Heart left ventricle (tissue), 13 donors: ENCODE data around the gene ARF6.

Experiments
- CTCF ChIP-seq, 12 donors: fragments of 200-600 bp; sonication (generic) in 4 of 12; IDR thresholded peaks; one replicate each; pipeline versions ENCODE4 v1.5.0 to v1.8.0; 2018 to 2022; ENCODE audit warnings: antibody characterized with exemption in 12 of 12, mild to moderate bottlenecking in 5 of 12
- POLR2A ChIP-seq, 2 donors: fragments of 450-650 bp; IDR thresholded peaks; one replicate each; pipeline ENCODE4 v1.6.1; 2017; ENCODE audit warnings: antibody characterized with exemption in 2 of 2, mild to moderate bottlenecking in 2 of 2, moderate library complexity in 2 of 2
- donor health status: ischemic (EF 13 %, LVEDD 7.1; RV severe dilation, severe dysfunction).
- donor health status: DM: no; HTN: yes; CAD: no.
- donor health status: DM: no; HTN: no; CAD: no.
- donor health status: ischemic (EF 25% LVEDD 6.9; RV normal size, moderate dysfunction).
- donor health status: ischemic (EF 25% LVEDD 5.7; RV mildly dilated, moderate dysfunction).
- donor health status: ischemic (EF 35%, LVEDD 5.7; RV mildly dilated, moderate dysfunction).
- donor health status: nonischemic (EF 11% LVEDD 7.7; RV severe dilation, severe dysfunction).
- donor health status: DM: yes; HTN: yes; CAD: no.
- donor health status: PGD.
- donor health status: ischemic (EF 29% LVEDD 5.4; RV normal size, mild dysfunction).
- donor health status: nonischemic (EF 23%, LVEDD 6.1; RV moderate dilation, normal function).

- TF ChIP-seq CTCF (IDR thresholded peaks at IDR 0.05) (no peak), POLR2A (IDR thresholded peaks at IDR 0.05) (no peak)
Observed at GRCh38 chr14:49895480-49895879, 2.6 kb downstream of the ARF6 start.
